Omental fat pad (tissue), 4 donors: Measurements from ENCODE around the gene PTPRM. TPM values are rescaled to one million over a fixed set of nuclear protein-coding genes. Genes with fewer than 3 reads are reported as not detected.
"Not testable (repeated sequence)": the region's sequence is repeated elsewhere in the genome, so short reads cannot be mapped to it uniquely, and the experiment has no call there.

Experiments used
- ATAC-seq: fragments of 150-250 bp; one replicate; pipeline ENCODE4 v1.9.1; 2016; ENCODE audit warnings: mild to moderate bottlenecking, moderate library complexity; ENCODE audit not compliant: low FRiP score
- DNase-seq: peaks from one replicate; pipeline ENCODE4 v3.0.0-alpha.2; 2019; ENCODE audit warnings: low spot score
- CTCF ChIP-seq, 3 donors: fragments of 450-650 bp; IDR thresholded peaks; one replicate each; pipeline ENCODE4 v1.5.1; 2016 to 2017; ENCODE audit warnings: antibody characterized with exemption in 3 of 3, mild to moderate bottlenecking in 3 of 3, moderate library complexity in 2 of 3
- total RNA-seq, 4 donors: library from RNA; depleted of rRNA; stranded (reverse); fragments of >200 nt; gene quantifications; one replicate each; pipeline ENCODE4 v1.1.0, GENCODE V29; 2016

Gene PTPRM
- total RNA-seq, 4 donors from 2014 or later = 64.8 to 238 (median 144) TPM

GRCh38 chr18:8050616-8051329 is 483.7 kb downstream of the PTPRM start:
- no peak for TF ChIP-seq CTCF (IDR thresholded peaks at IDR 0.05)
- ATAC-seq = no peak
- no peak for DNase-seq

DNA sequence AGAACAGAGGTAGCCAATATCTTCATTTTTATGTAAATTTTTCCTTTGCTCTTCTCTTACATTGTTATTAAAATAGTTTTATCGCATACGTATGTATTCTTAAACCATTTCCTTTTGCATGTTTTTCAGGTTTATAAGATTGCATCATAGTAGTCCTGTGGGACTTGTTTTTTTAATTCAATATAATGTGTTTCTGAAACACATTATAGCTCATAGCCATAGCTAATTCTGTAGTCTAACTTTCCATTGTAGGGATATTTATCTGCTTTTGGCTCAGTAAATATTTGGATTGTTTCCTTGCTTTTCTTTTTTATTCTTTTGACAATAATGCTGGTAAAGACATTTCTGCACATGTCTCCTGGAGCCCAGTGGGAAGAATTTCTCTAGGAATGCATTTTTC is 484.3 kb downstream of the PTPRM start:
- DNase-seq (no peak), ATAC-seq (no peak)
- no peak for TF ChIP-seq CTCF (IDR thresholded peaks at IDR 0.05)

- ATAC-seq (no peak), DNase-seq (no peak)
- no peak for TF ChIP-seq CTCF (IDR thresholded peaks at IDR 0.05)
Observed at GRCh38 chr18:8052237-8052701, 485.2 kb downstream of the PTPRM start.

- DNase-seq (no peak), ATAC-seq (no peak)
- TF ChIP-seq CTCF (IDR thresholded peaks at IDR 0.05) = no peak
Observed at GRCh38 chr18:8056723-8057122, 489.6 kb downstream of the PTPRM start.

- DNase-seq, ATAC-seq: not testable (repeated sequence)
Observed at GRCh38 chr18:8063152-8063551, 496.0 kb downstream of the PTPRM start.

DNA sequence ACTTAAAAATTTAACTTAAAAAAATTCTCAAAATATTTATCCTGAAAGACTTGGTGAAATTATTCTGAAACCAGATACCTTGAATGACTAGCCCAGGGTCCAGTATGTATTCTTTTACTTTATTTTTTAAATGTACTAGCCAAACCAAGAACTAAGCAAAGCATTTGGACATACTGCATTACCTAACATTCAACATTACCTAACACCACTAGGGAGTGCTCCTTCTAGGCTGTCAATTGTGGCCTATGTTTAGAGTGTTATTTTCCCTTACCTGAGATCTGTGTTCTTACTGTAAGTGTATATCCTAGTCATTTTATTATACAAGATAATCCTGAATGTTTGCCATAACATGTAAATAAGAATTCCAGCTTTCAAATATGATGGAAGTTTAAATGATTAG is 496.6 kb downstream of the PTPRM start:
- TF ChIP-seq CTCF (IDR thresholded peaks at IDR 0.05) = no peak
- ATAC-seq (no peak), DNase-seq (no peak)

DNA sequence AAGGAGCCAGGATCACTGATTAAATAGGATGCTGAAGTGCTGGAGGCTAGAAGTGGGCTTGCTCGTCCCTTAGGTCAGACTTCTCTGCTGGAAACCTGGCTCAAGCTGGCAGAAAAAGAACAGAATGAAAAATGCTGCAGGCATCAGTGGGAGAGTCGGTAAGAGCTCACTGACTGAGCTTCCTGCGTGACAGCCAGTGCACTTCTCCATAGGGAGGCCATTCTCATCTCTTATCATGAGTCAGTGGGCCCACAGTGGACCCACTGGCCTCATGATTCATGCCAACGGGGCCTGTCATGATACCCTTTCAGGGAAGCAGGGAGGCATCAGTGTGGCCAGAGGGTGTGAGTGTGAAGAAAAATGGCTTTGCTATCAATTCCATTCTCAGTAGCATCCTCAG is 498.2 kb downstream of the PTPRM start:
- ATAC-seq (no peak), DNase-seq (no peak)
- no peak for TF ChIP-seq CTCF (IDR thresholded peaks at IDR 0.05)
